ES-I3 (cell line): ENCODE data around the gene MEG3.

Experiments
- H3K36me3 ChIP-seq: 2 replicates; pipeline ENCODE4 v1.6.1; 2013; ENCODE audit warnings: mild to moderate bottlenecking, low read length, control low read depth, moderate library complexity; ENCODE audit not compliant: insufficient read depth
- H3K4me1 ChIP-seq: 2 replicates; pipeline ENCODE4 v1.6.1; 2013; ENCODE audit warnings: mild to moderate bottlenecking, control low read depth, low read length; ENCODE audit not compliant: insufficient read depth
- H3K9ac ChIP-seq: 2 replicates; pipeline ENCODE4 v1.6.1; 2013; ENCODE audit warnings: low read depth, mild to moderate bottlenecking, low read length, moderate library complexity
- H3K9me3 ChIP-seq: 2 replicates; pipeline ENCODE4 v1.6.1; 2013; ENCODE audit warnings: mild to moderate bottlenecking, low read length, moderate library complexity; ENCODE audit not compliant: control insufficient read depth, insufficient read depth

MEG3 gene

GRCh38 chr14:100784523-100785337 is 41.2 kb upstream of the MEG3 start:
- no peaks in the 10 kb centered on the region for H3K36me3 ChIP-seq
- no peaks in the 10 kb centered on the region for H3K9me3 ChIP-seq
- no peak overlapping the region for H3K9ac ChIP-seq
- no peaks in the 10 kb centered on the region; the same call in 1 of the 2 replicates for H3K4me1 ChIP-seq

- Histone ChIP-seq H3K9ac (no peak overlapping the region), H3K9me3 (no peaks in the 10 kb centered on the region), H3K4me1 (no peaks in the 10 kb centered on the region; the same call in 1 of the 2 replicates), H3K36me3 (no peaks in the 10 kb centered on the region)
Observed at GRCh38 chr14:100785338-100785615, 40.6 kb upstream of the MEG3 start.

GRCh38 chr14:100785626-100786025 is 40.3 kb upstream of the MEG3 start:
- Histone ChIP-seq H3K9me3 (no peaks in the 10 kb centered on the region), H3K9ac (no peak overlapping the region), H3K4me1 (no peaks in the 10 kb centered on the region; the same call in 1 of the 2 replicates), H3K36me3 (no peaks in the 10 kb centered on the region)

- Histone ChIP-seq H3K9me3 (no peaks in the 10 kb centered on the region), H3K36me3 (no peaks in the 10 kb centered on the region), H3K9ac (no peak overlapping the region)
Observed at GRCh38 chr14:100786131-100786530, 39.8 kb upstream of the MEG3 start.

GRCh38 chr14:100786576-100787219 is 39.2 kb upstream of the MEG3 start:
- no peaks in the 10 kb centered on the region for H3K36me3 ChIP-seq
- no peaks in the 10 kb centered on the region for H3K9me3 ChIP-seq
- no peaks in the 10 kb centered on the region; the same call in 1 of the 2 replicates for H3K4me1 ChIP-seq
- H3K9ac ChIP-seq = no peak overlapping the region

More at GRCh38 chr14:100786131-100786530, 39.8 kb upstream of the MEG3 start:
- H3K4me1 ChIP-seq = no peaks in the 10 kb centered on the region; the same call in 1 of the 2 replicates

- H3K36me3 ChIP-seq = no peaks in the 10 kb centered on the region
- H3K4me1 ChIP-seq = no peaks in the 10 kb centered on the region; the same call in 1 of the 2 replicates
- no peaks in the 10 kb centered on the region for H3K9me3 ChIP-seq
- H3K9ac ChIP-seq = no peak overlapping the region
Observed at GRCh38 chr14:100787659-100788058, 38.3 kb upstream of the MEG3 start.

- Histone ChIP-seq H3K9me3 (no peaks in the 10 kb centered on the region), H3K9ac (no peak overlapping the region), H3K4me1 (no peaks in the 10 kb centered on the region; the same call in 1 of the 2 replicates)
Observed at GRCh38 chr14:100788517-100788916, 37.4 kb upstream of the MEG3 start.

GRCh38 chr14:100788942-100789341 is 37.0 kb upstream of the MEG3 start:
- Histone ChIP-seq H3K9me3 (no peaks in the 10 kb centered on the region), H3K9ac (no peak overlapping the region), H3K36me3 (no peaks in the 10 kb centered on the region), H3K4me1 (no peaks in the 10 kb centered on the region; the same call in 1 of the 2 replicates)

More at GRCh38 chr14:100788517-100788916, 37.4 kb upstream of the MEG3 start:
- H3K36me3 ChIP-seq = no peaks in the 10 kb centered on the region

- Histone ChIP-seq H3K4me1 (no peaks in the 10 kb centered on the region; the same call in 1 of the 2 replicates), H3K9ac (no peak overlapping the region), H3K9me3 (no peaks in the 10 kb centered on the region), H3K36me3 (no peaks in the 10 kb centered on the region)
Observed at GRCh38 chr14:100789460-100790417, 36.2 kb upstream of the MEG3 start.

- Histone ChIP-seq H3K9ac (no peak overlapping the region), H3K36me3 (no peaks in the 10 kb centered on the region), H3K4me1 (no peaks in the 10 kb centered on the region; the same call in 1 of the 2 replicates), H3K9me3 (no peaks in the 10 kb centered on the region)
Observed at GRCh38 chr14:100790502-100791347, 35.2 kb upstream of the MEG3 start.

GRCh38 chr14:100791348-100791735 is 34.6 kb upstream of the MEG3 start:
- no peak overlapping the region for H3K9ac ChIP-seq
- H3K36me3 ChIP-seq = no peaks in the 10 kb centered on the region
- no peaks in the 10 kb centered on the region; the same call in 1 of the 2 replicates for H3K4me1 ChIP-seq
- no peaks in the 10 kb centered on the region for H3K9me3 ChIP-seq

GRCh38 chr14:100791995-100792394 is 33.9 kb upstream of the MEG3 start:
- no peaks in the 10 kb centered on the region for H3K36me3 ChIP-seq
- H3K9ac ChIP-seq = no peak overlapping the region
- H3K9me3 ChIP-seq = no peaks in the 10 kb centered on the region
- H3K4me1 ChIP-seq = no peaks in the 10 kb centered on the region; the same call in 1 of the 2 replicates

GRCh38 chr14:100796946-100797345 is 29.0 kb upstream of the MEG3 start:
- no peaks in the 10 kb centered on the region; the same call in 1 of the 2 replicates for H3K4me1 ChIP-seq
- no peaks in the 10 kb centered on the region for H3K9me3 ChIP-seq
- no peak overlapping the region for H3K9ac ChIP-seq

More at GRCh38 chr14:100796946-100797345, 29.0 kb upstream of the MEG3 start:
- H3K36me3 ChIP-seq = no peaks in the 10 kb centered on the region
